ENCODE results near the gene C1orf21.
"Not testable (repeated sequence)": the region's sequence is repeated elsewhere in the genome, so short reads cannot be mapped to it uniquely, and the experiment has no call there.

C1orf21 gene

GRCh38 chr1:184386312-184387068 lies at the start of gene C1orf21:
C1orf21 (plus strand) TSS chr1:184387029; CDS start chr1:184477510, 90,481 bp downstream.
- DNase-seq (ENCODE audit: low read depth in 2 of 3, low spot score in 1 of 3) = peak; percentile 41 to 68 (median 57)

- DNase-seq (ENCODE audit: low read depth in 2 of 3, low spot score in 1 of 3) = not testable (repeated sequence)
Measured at GRCh38 chr1:184337865-184338264, 49.0 kb upstream of the C1orf21 start.

- DNase-seq (ENCODE audit: low read depth in 2 of 3, low spot score in 1 of 3) = no peak
Measured at GRCh38 chr1:184340984-184341383, 45.8 kb upstream of the C1orf21 start.

- no peak for DNase-seq (ENCODE audit: low read depth in 2 of 3, low spot score in 1 of 3)
Measured at GRCh38 chr1:184350573-184350972, 36.3 kb upstream of the C1orf21 start.

- no peak for DNase-seq (ENCODE audit: low read depth in 2 of 3, low spot score in 1 of 3)
Measured at GRCh38 chr1:184351416-184351975, 35.3 kb upstream of the C1orf21 start.

- no peak for DNase-seq (ENCODE audit: low read depth in 2 of 3, low spot score in 1 of 3)
Measured at GRCh38 chr1:184352776-184353175, 34.1 kb upstream of the C1orf21 start.

GRCh38 chr1:184354719-184355118 lies 32.1 kb upstream of the C1orf21 start:
- no peak for DNase-seq (ENCODE audit: low read depth in 2 of 3, low spot score in 1 of 3)

GRCh38 chr1:184356891-184357290 lies 29.9 kb upstream of the C1orf21 start:
- DNase-seq (ENCODE audit: low read depth in 2 of 3, low spot score in 1 of 3) = no peak

- no peak for DNase-seq (ENCODE audit: low read depth in 2 of 3, low spot score in 1 of 3)
Measured at GRCh38 chr1:184358256-184358655, 28.6 kb upstream of the C1orf21 start.

- DNase-seq (ENCODE audit: low read depth in 2 of 3, low spot score in 1 of 3) = no peak
Measured at GRCh38 chr1:184359909-184360308, 26.9 kb upstream of the C1orf21 start.

- no peak for DNase-seq (ENCODE audit: low read depth in 2 of 3, low spot score in 1 of 3)
Measured at GRCh38 chr1:184362876-184363275, 24.0 kb upstream of the C1orf21 start.

- DNase-seq (ENCODE audit: low read depth in 2 of 3, low spot score in 1 of 3) = no peak
Measured at GRCh38 chr1:184365699-184366098, 21.1 kb upstream of the C1orf21 start.

GRCh38 chr1:184366997-184367396 lies 19.8 kb upstream of the C1orf21 start:
- no peak for DNase-seq (ENCODE audit: low read depth in 2 of 3, low spot score in 1 of 3)

GRCh38 chr1:184367427-184368038 lies 19.3 kb upstream of the C1orf21 start:
- no peak for DNase-seq (ENCODE audit: low read depth in 2 of 3, low spot score in 1 of 3)

- DNase-seq (ENCODE audit: low read depth in 2 of 3, low spot score in 1 of 3) = no peak
Measured at GRCh38 chr1:184368354-184368753, 18.5 kb upstream of the C1orf21 start.

GRCh38 chr1:184370850-184371249 lies 16.0 kb upstream of the C1orf21 start:
- DNase-seq (ENCODE audit: low read depth in 2 of 3, low spot score in 1 of 3) = no peak

- no peak for DNase-seq (ENCODE audit: low read depth in 2 of 3, low spot score in 1 of 3)
Measured at GRCh38 chr1:184373155-184373554, 13.7 kb upstream of the C1orf21 start.

- no peak for DNase-seq (ENCODE audit: low read depth in 2 of 3, low spot score in 1 of 3)
Measured at GRCh38 chr1:184376369-184376768, 10.5 kb upstream of the C1orf21 start.

- no peak for DNase-seq (ENCODE audit: low read depth in 2 of 3, low spot score in 1 of 3)
Measured at GRCh38 chr1:184379111-184379752, 7.6 kb upstream of the C1orf21 start.

- no peak for DNase-seq (ENCODE audit: low read depth in 2 of 3, low spot score in 1 of 3)
Measured at GRCh38 chr1:184380468-184380867, 6.4 kb upstream of the C1orf21 start.

GRCh38 chr1:184383772-184384323 lies 3.0 kb upstream of the C1orf21 start:
- no peak for DNase-seq (ENCODE audit: low read depth in 2 of 3, low spot score in 1 of 3)

All from stimulated activated CD4-positive, alpha-beta T cell treated with anti-CD3 and anti-CD28 coated beads, Interleukin-12 subunit alpha, Interleukin-12 subunit beta, amount 100 ng/mL, for 48 hours (primary cell).